ENCODE data around the gene MPDZ.

- TF ChIP-seq POLR2A (IDR thresholded peaks at IDR 0.05; ENCODE audit: low read depth, low read length) (no peak), TAF1 (IDR thresholded peaks at IDR 0.05; ENCODE audit: low read depth, low read length) (no peak), POLR2AphosphoS5 (IDR thresholded peaks at IDR 0.05; ENCODE audit: low read depth, low read length) (no peak), SPI1 (IDR thresholded peaks at IDR 0.05; ENCODE audit: low read depth, low read length) (no peak), POU2F2 (IDR thresholded peaks at IDR 0.05; ENCODE audit: low read depth, low read length) (no peak), PAX5 (IDR thresholded peaks at IDR 0.05; ENCODE audit: insufficient read depth, low read length, severe bottlenecking) (no peak)
Measured at GRCh38 chr9:13278023-13278367, 1.5 kb downstream of the MPDZ start.
